Esophagus squamous epithelium (tissue), 5 donors: ENCODE measurements around the gene GALE. TPM values are rescaled to one million over a fixed set of nuclear protein-coding genes. Genes with fewer than 3 reads are reported as not detected.
A peak's percentile ranks its signal among the peaks of the same experiment; 100 is the strongest.

Source experiments
- DNase-seq: peaks from one replicate; lab custom pipeline; 2025; lab: John Stamatoyannopoulos, UW
- H3K27ac ChIP-seq, 4 donors: fragments of 200-600 bp; sonication (generic); one replicate each; pipeline ENCODE4 v1.5.1; 2016 to 2019; ENCODE audit warnings: mild to moderate bottlenecking in 1 of 4
- H3K27me3 ChIP-seq, 4 donors: fragments of 200-600 bp; sonication (generic); 1 replicate in 3 of 4; 2 replicates in 1 of 4; pipeline versions ENCODE4 v1.5.1 to v1.6.0; 2017 to 2021; ENCODE audit warnings: antibody characterized with exemption in 1 of 4
- H3K36me3 ChIP-seq, 3 donors: fragments of 200-600 bp; sonication (generic); one replicate each; pipeline ENCODE4 v1.5.1; 2016 to 2019
- H3K4me1 ChIP-seq, 3 donors: fragments of 200-600 bp; sonication (generic); one replicate each; pipeline ENCODE4 v1.5.1; 2017 to 2019
- H3K4me3 ChIP-seq, 4 donors: fragments of 200-600 bp; sonication (generic); 1 replicate in 3 of 4; 2 replicates in 1 of 4; pipeline ENCODE4 v1.5.1; 2016 to 2019; ENCODE audit warnings: mild to moderate bottlenecking in 2 of 4, moderate library complexity in 1 of 4
- H3K9me3 ChIP-seq, 3 donors: fragments of 200-600 bp; sonication (generic); one replicate each; pipeline ENCODE4 v1.5.1; 2016 to 2019
- POLR2A ChIP-seq, 4 donors: fragments of 450-650 bp; IDR thresholded peaks; one replicate each; pipeline ENCODE4 v1.6.1; 2017; ENCODE audit warnings: antibody characterized with exemption in 4 of 4, mild to moderate bottlenecking in 4 of 4, moderate library complexity in 3 of 4
- WGBS, 2 donors: methylation state at CpG; one replicate each; pipeline ENCODE4 v1.1.5; 2018; 5-methylcytosine and 5-hydroxymethylcytosine counted together
- intact Hi-C: fragments of 100-400 bp; cut with DNase I; formaldehyde crosslinking; loops from one replicate; pipeline ENCODE4 v1.15.0; 2022
- total RNA-seq, 4 donors: library from RNA; depleted of rRNA; stranded (reverse); fragments of >200 nt; gene quantifications; one replicate each; pipeline ENCODE4 v1.1.0, GENCODE V29; 2016
- TF ChIP-seq, protein P1 (sequence below), 6 experiments: fragments of 450-650 bp in 4 of 6; fragments of 200-600 bp in 2 of 6; sonication (generic) in 2 of 6; IDR thresholded peaks; one replicate each; pipeline ENCODE4 v1.5.1; 2016 to 2019; ENCODE audit warnings: antibody characterized with exemption in 6 of 6, mild to moderate bottlenecking in 4 of 6, moderate library complexity in 4 of 6
- donor health status: DM: yes; HTN: yes; CAD: no.

The GALE gene
- total RNA-seq, 4 donors from 2014 or later = 55.1 to 81.0 (median 60.4) TPM

DNA sequence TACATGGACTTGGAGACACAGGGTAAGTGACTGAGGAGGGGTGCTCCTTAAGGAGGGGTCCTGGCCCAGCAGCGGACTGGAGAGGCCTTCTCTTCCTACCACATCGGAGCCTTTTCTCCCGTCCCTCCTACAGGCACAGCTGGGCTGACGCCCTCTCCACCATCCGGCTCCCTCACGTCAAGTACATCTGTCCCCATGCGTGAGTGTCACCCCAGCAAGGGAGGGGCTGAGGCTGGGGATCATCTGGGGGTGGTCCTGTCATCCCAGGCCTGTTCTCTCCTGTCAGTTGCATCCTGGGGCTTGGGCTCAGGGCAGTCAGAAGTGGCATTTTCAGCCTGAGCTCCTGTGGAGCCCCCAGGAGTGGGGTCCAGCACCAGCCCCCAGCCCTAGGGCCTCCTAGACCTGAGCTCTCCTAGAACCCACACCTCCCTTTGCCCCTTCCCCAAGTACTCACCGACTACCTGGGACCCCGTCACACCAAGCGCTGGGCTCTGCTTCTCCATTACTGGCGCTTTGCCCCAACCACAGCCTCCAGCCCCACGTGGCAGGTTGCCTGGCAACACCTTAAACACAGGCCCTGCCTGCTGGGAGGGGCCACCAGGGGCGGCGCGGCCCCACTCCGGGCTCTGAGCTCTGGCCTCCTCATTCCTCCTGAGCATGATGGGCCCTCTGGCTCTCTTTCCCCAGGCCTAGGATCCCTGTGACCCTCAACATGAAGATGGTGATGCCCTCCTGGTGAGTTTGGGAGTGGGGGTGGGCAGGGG lies 7.4 kb downstream of the GALE start:
- peak overlapping the region in 1 of 4 donors; percentile 89 for H3K4me3 ChIP-seq

GRCh38 chr1:23792151-23792945 lies 8.2 kb downstream of the GALE start:
- H3K36me3 ChIP-seq = peaks cover 12 to 68% (median 23%) of the 10 kb centered on the region in 3 donors
- intact Hi-C loops = no loop called here

More for the DNA sequence above, 7.4 kb downstream of the GALE start:
- H3K36me3 ChIP-seq = peaks cover 11 to 68% (median 30%) of the 10 kb centered on the region in 3 donors
- H3K27ac ChIP-seq = peak overlapping the region in 2 of 4 donors; percentile 16 to 90
- DNase-seq = no peak
- TF ChIP-seq POLR2A (IDR thresholded peaks at IDR 0.05) = no peak
- TF ChIP-seq, protein P1, sequence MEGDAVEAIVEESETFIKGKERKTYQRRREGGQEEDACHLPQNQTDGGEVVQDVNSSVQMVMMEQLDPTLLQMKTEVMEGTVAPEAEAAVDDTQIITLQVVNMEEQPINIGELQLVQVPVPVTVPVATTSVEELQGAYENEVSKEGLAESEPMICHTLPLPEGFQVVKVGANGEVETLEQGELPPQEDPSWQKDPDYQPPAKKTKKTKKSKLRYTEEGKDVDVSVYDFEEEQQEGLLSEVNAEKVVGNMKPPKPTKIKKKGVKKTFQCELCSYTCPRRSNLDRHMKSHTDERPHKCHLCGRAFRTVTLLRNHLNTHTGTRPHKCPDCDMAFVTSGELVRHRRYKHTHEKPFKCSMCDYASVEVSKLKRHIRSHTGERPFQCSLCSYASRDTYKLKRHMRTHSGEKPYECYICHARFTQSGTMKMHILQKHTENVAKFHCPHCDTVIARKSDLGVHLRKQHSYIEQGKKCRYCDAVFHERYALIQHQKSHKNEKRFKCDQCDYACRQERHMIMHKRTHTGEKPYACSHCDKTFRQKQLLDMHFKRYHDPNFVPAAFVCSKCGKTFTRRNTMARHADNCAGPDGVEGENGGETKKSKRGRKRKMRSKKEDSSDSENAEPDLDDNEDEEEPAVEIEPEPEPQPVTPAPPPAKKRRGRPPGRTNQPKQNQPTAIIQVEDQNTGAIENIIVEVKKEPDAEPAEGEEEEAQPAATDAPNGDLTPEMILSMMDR (IDR thresholded peaks at IDR 0.05) = no peak
- H3K4me1 ChIP-seq = peaks cover 21 to 58% (median 26%) of the 10 kb centered on the region in 3 donors
- H3K9me3 ChIP-seq = no peaks in the 10 kb centered on the region
- H3K27me3 ChIP-seq = no peaks in the 10 kb centered on the region
- 68 to 77% methylated on average over 7 to 11 of the region's 16 CpGs for WGBS, 2 donors
- intact Hi-C loops = no loop called here

GRCh38 chr1:23791516-23792047 lies 9.0 kb downstream of the GALE start:
- no peaks in the 10 kb centered on the region for H3K9me3 ChIP-seq
- 0% methylated on average over 8 to 12 of the region's 15 CpGs for WGBS, 2 donors
- no peaks in the 10 kb centered on the region for H3K27me3 ChIP-seq
- H3K4me3 ChIP-seq = peak overlapping the region; percentile 52 to 93 (median 78)
- peak overlapping the region; percentile 80 to 90 (median 85) for H3K27ac ChIP-seq
- DNase-seq = no peak
- intact Hi-C loops = no loop called here
- peaks cover 20 to 45% (median 26%) of the 10 kb centered on the region in 3 donors for H3K4me1 ChIP-seq
- H3K36me3 ChIP-seq = peaks cover 16 to 68% (median 19%) of the 10 kb centered on the region in 3 donors
- TF ChIP-seq, protein P1 (IDR thresholded peaks at IDR 0.05) = peak in 1 of 6 experiments; percentile 18
- no peak for TF ChIP-seq POLR2A (IDR thresholded peaks at IDR 0.05)

More at GRCh38 chr1:23792151-23792945, 8.2 kb downstream of the GALE start:
- Histone ChIP-seq H3K27me3 (no peaks in the 10 kb centered on the region), H3K27ac (peak overlapping the region; percentile 80 to 90 (median 85)), H3K4me1 (peaks cover 20 to 50% (median 26%) of the 10 kb centered on the region in 3 donors), H3K9me3 (no peaks in the 10 kb centered on the region), H3K4me3 (peak overlapping the region; percentile 52 to 93 (median 78))
- no peak for DNase-seq
- TF ChIP-seq POLR2A (IDR thresholded peaks at IDR 0.05) = no peak
- TF ChIP-seq, protein P1 (IDR thresholded peaks at IDR 0.05) = no peak
- WGBS, 2 donors = 60% methylated on average over 1 of the region's 19 CpGs; no CpG with 5 or more reads in 1 of the 2 donors

- H3K36me3 ChIP-seq = peaks cover 11 to 68% (median 19%) of the 10 kb centered on the region in 3 donors
- H3K27me3 ChIP-seq = no peaks in the 10 kb centered on the region
- intact Hi-C loops = no loop called here
- no peaks in the 10 kb centered on the region for H3K9me3 ChIP-seq
- TF ChIP-seq, protein P1 (IDR thresholded peaks at IDR 0.05) = peak in 2 of 6 experiments; percentile 4 to 26
- peak in 3 of 4 donors; percentile 15 to 30 (median 26) for TF ChIP-seq POLR2A (IDR thresholded peaks at IDR 0.05)
- H3K27ac ChIP-seq = peak within 1 kb of the TSS; percentile 80 to 90 (median 85)
- peak; percentile 41 for DNase-seq
- H3K4me1 ChIP-seq = peaks cover 20 to 38% (median 26%) of the 10 kb centered on the region in 3 donors
- WGBS, 2 donors = 1 to 3% methylated on average over 11 to 26 of the region's 47 CpGs
- H3K4me3 ChIP-seq = peak within 1 kb of the TSS; percentile 52 to 93 (median 78)
These were observed 9.6 kb downstream of the GALE start, which contains the start of gene LYPLA2 for GRCh38 chr1:23790696-23791515. Gene LYPLA2, plus strand, starts transcription at chr1:23791145. Its CDS starts 1,538 bp downstream, at chr1:23792683.
